HPDE6-E6E7 (cell line): Measurements from ENCODE around the gene SNX24.

ENCODE experiments used
- DNase-seq: peaks from one replicate; pipeline ENCODE4 v3.0.0; 2011; ENCODE audit warnings: missing footprints; ENCODE audit errors: extremely low spot score

SNX24 gene

DNA sequence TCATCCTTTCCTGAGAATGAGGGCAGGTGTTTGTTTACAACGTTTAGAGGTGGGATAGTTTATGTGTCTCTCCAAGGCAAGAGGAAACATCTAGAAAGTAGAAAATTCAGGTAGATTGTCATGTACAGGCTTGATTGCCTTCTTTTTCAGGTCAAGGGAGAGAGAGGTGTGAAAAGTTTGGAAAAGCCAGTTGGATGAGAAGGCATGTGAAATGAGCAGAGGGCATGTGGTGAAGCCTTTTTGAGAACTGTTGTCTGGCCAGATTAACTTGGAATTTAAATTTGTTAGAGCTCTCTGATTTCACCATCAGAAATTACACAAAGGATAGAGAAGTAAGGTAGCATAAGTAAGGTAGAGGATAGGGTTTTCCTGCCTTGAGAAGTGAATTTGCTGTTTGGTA lies 74.6 kb downstream of the SNX24 start:
- DNase-seq, result no peak

DNA sequence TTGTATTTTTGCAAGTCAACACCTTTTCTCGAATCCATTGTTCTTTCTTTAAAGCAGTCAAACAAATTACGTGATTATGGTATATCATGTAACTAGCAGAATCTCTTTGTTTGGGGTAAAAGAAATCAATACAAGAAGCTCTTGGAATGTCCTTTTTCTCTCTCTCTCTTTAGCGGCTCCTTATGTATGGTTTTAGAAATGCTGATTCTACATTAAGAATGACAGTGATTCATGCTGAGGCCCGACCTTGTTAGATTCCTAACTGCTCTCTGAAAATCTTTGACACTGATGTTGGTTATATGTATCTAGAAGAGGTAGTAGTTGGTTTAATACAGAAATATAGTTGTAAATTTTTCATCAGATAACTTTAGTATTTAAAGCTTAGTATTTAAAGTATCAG lies 76.4 kb downstream of the SNX24 start:
- DNase-seq, result no peak

DNA sequence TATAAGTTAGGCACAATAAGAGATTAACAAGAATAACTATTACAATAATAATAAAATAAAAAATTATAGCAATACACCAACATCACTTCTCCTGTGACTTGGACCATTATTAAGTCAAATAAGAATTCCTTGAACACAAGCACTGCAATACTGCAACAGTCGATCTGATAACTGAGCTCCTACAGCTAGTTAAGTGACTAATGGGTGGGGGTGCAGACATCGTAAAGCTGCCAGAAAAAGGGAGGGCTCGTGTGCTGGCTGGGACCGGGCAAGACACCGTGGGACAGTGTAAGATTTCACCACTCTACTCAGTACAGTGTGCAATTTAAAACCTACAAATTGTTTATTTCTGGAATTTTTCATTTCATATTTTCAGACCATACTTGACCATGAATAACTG lies 78.8 kb downstream of the SNX24 start:
- DNase-seq, result no peak

DNA sequence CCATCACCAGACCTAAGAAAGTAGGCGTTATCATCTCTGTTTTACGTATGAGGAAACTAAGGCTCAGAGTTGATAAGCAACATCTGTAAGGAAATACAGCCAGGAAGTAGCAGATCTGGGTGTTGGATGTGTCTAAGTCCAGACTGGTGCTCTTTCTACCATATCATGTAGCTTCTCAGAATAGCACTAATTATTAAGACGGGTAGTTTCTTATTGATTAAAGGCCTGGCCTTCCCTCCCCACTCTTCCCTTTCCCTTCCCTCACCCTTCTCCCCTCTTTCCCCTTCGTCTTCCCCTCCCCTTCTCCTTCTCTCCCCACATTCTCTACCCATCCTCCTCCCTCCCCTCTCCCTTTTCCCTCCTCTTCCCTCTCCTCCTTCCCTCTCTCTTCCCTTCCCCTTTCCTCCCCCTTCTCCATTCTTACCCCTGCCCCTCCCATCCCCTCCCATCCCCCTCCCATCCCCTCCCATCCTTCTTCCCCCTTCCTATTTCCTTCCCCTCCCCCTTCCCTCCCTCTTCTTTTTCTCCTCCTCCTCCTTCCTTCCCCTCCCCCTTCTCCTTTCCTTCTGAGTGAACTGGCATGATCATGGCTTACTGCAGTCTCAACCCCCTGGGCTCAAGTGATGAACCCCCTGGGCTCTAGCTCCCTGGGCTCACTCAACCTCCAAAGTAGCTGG lies 79.4 kb downstream of the SNX24 start:
- DNase-seq, result no peak

DNA sequence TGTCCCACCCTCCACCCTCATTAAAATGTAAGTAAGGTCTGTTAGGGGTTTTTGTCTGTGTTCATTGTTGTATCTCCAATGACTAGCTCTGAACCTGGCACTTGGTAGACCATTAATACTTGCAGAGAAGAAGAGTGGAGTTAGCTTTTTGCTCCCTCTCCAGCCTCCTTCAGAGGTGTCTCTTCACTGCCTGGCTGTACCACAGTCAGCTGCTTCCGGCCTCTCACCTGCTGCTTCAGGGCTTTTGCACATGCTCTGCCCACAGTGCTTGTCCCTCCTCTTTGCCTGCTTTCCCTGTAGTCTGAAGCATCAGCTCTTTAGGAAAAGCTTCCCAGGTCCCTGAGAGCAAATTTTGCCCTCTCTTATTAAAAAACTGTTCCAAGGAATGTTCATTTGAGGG lies 83.6 kb downstream of the SNX24 start:
- no peak for DNase-seq

DNA sequence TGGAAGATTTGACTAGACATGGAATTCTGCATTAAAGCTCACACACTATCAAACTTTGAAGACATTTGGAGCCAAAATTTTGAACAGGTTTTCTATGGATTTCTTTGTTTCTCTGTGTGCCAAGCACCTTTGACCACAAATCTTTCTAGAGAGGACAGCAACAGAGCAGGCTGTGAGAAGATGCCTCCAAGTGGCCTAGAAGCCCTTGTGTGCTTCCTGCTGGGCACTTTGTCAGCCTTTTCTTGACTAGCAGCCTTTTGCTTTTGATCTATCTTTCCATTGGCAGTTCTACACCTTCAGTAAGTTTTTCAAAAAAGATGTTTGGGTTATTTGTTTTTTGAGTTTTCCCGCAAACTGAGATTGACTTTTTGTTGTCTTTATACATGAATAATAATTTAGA lies 84.6 kb downstream of the SNX24 start:
- DNase-seq, result no peak

DNA sequence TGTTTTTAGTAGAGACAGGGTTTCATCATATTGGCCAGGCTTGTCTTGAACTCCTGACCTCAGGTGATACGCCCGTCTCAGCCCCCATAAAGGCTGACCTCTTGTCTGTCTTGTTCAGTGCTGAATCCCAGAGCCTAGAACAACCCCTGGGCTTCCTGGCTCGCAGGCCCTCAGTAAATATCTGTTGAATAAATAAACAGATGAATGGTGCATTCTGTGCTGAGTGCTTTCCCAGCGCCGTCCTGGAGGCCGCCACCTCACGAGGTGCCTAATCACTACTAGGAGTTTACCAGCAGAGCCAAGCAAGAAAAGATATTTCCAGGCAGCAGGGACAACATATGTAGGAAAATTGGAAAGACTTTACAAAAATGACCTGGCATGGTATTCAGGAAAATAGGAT lies 88.5 kb downstream of the SNX24 start:
- DNase-seq, result no peak

DNA sequence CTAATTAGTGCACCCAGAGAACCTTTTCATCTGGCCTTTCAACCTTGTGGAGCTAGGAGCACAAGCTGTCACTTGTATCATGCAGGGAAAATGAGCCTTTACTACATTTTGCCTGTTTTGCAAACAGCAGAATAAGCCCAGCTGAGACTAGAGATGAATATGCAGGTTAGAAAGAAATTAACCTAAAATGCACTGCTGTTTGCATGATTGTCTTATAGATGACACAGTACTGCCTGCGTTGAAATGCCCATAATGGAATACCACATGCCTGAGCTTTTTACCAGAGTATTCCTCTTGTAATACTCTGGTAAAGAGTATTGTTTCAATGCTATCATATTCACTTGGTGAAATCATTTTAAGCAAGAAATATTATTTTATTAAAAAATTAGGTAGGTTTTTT lies 90.7 kb downstream of the SNX24 start:
- DNase-seq, result no peak

DNA sequence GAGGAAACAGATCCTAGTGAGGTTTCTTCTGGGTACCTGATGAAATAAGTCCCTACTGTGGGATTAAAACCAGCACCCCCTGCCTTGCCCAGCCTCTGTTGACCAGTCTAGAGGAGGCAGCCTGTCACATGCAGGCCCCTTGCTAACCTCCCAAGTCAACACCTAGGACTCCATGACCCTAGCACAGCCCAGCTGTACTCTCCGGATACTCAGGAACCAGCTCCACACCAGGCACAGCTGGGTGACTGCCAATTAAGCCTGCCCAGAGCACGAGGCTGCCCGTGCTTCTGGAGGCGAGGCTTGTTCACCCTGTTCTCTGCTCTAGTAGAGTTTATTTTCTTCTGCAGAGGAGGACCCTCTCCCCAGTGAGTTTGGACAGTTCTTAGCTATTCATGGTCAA lies 92.5 kb downstream of the SNX24 start:
- no peak for DNase-seq

DNA sequence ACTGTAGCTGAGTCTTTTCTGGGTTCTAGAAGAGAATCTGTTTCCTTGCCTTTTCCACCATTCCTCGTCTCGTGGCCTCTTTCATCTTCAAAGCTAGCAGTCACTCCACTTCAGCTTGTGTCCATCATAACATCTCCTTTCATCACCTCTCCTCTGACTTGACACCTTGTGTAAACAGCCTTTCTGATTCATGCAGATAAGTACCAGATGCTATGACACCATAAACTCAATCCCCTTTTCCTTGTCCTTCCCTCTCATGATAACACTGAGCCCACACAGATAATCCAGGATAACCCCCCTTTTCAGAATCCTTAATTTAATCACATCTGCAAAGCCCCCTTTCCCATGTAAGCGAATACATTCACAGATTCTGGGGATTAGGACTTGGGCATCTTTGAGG lies 95.5 kb downstream of the SNX24 start:
- no peak for DNase-seq

DNA sequence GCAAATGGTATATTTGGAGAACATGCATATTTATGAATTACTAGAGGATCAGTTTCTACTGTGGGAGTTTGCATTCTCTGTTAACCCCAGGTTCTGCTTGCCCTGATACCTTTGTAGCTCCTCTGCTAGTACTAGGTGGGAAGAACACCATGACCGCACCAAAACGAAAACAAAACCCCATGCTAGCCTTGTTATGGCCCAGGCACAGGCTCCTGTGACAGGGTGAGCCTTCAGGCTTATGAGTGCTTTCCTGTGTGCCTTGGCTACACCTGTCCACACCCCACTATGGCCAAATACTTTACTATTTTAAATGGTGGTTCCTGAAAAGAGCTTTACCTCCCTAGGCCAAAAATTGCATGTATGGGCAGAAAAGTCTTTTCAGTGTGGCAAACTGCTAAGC lies 96.3 kb downstream of the SNX24 start:
- no peak for DNase-seq

DNA sequence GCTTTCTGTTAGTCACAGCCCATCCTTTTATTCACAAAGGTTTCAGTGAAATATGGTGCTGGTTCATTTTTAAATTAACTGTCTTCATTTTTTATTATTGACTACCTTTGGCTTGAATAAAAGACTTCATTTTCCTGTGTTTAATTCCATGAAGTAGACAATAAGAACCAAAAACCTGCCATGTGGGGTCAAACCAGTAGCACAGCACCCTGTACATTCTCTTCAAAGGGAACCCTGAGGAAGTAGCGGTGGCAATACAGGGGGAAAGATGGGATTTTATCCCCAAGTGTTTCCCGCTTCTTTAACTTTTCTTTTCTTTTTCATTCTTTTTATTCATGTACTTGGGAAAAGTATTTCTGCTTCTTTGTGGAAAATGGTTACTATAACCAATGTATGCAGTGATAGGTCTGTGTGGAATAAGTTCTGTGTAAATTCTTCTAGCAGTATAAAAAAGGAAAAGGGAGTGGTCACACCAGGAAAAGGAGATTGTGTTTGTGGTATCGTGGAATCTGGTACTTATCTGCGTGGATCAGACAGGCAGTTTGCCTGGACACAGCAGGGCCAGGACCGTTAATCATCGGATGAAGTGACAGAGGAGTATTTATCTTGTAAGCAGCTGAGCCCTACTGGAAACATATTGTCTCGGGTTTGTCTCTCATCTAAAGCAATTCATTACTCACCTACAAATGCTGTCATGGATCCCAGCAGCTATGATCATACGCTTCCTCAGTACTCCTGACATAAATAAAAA lies 96.9 kb downstream of the SNX24 start:
- DNase-seq, result no peak

DNA sequence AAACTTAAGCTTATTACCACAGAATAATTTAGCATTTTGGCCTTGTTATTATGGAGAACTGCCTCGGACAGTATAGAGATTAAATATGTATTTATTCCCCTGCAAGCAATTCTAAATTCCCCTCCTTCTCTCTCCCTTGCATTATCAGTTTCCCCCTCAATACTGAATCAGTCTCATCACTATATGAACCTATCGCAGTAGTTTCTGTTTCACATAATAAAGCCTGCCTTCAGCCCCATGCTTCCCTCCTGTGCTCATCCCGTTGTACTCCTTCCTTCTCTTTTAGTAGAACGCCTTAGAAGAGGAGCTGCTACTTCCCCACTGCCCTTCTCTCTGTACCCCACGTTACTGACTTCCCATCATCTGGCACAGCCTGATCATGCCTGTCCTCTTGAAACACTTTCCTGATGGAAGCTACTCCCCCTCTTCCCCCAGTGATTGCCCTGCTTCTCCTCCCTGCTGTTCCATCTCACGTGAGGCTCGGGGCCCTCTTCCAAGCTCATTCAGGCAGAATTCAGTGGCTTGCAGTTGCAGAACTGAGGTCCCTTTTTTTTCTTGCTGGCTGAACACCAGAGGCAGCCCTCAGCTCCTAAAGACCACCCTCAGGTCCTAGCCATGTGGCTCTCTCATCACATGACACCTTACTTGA lies 97.8 kb downstream of the SNX24 start:
- DNase-seq, result no peak

DNA sequence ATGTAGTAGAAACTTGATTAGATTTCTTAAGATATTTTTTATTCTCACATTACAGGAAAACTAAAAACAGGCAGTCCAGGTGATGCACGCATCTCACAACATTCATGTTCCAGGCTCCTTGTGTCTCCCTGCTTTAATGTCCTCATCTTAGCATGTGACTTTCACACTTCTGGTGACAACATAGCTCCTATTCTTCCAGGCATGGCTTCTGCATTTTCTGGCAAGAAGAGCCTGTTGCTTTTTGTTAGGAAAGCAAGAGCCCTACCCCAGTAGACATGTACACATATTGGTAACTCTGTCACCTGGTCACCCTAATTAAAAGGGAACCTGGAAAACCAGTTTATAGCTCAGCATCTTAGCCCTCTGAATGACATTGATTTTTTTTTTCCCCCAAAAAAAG lies 98.6 kb downstream of the SNX24 start:
- no peak for DNase-seq

DNA sequence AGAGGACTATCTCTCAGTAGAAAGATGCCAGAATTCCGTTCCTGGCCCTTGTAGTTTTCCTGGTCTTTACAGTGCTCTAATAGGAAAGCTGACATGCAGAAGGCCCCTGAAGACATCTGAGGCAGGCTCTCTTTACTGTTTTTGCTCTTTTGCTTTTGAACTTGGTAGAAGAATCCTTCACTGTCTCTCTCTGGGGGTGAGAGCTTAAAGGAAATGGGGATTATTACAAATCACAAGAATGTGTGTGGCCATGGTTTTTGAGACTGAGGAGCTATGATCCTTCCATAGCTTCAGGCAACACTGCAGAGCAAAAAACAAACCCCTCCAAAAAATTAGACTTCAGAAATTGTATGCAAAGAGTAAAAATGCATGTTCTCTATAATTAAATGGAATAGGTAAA lies 102.0 kb downstream of the SNX24 start:
- DNase-seq, result no peak

DNA sequence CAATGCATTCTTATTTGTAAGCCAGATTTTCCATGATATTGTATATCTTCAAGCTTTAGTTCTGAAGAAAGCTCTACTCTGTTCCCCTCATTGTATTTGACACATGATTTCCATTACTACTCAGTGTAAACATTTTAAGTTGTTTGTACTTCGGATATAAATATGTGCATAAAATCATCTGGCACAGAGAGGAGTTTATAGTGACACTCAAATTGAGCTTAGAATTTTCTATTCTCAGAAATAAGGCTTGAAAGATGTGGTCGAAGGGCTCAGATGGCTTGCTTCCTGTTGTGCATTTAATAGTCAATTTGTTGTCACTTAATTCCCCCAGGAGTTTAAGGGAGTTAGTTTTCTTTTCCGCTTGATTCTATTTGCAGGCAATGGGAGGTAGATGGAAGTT lies 102.4 kb downstream of the SNX24 start:
- DNase-seq, result no peak

DNA sequence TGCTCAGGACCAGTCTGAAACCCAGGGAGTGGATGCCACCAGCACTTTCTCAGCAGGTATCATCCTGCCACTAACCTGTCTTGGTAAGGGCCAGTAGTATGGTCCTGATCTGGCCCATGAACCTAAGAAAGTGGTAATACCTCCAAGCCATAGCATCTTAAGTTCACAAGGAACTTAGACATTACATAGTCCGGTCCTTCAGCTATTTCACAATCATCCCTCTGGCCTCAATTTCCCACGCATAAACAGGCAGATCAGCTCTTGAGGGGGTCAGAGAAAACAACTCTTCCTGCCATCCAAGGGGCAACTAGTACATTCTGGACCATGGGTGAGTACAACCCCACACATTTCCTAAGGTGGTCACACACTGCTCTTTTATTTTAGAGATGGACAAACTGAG lies 102.9 kb downstream of the SNX24 start:
- DNase-seq, result no peak

DNA sequence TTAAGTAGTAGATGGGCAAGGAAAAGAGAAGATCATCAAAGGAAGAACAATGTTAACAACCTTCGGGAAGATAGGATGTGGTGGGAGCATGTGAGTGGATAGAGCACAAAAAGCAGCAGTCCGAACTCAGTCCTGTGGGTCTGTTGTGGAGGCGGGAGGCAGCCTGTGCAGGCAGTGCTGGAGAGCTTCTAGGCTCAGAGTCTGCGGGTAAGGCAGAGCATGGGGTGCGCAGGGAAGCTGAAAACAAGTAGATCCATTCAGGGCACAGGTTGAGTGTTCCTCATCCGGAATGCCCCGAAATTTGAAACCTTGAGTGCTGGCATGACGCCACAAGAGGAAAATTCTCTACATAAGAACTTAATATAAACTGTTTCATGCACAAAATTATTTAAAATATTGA lies 106.2 kb downstream of the SNX24 start:
- no peak for DNase-seq

DNA sequence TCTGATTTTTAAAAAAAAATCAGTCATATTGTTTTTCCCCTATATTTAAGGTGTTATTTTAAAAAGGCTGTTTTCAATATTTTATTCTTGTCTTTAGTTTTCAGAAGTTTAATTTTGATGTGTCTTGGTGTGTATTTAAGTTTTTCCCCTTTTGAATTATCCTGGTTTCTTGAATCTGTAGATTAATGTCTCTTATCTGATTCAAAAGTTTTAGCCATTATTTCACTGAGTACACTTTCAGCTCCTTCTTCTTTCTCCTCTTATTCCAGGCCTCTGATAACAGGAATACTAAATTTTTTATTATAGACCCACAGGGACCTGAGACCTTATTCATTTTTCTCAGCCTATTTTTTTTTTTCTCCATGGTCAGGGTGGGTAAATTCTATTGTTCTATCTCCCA lies 109.3 kb downstream of the SNX24 start:
- DNase-seq, result no peak

DNA sequence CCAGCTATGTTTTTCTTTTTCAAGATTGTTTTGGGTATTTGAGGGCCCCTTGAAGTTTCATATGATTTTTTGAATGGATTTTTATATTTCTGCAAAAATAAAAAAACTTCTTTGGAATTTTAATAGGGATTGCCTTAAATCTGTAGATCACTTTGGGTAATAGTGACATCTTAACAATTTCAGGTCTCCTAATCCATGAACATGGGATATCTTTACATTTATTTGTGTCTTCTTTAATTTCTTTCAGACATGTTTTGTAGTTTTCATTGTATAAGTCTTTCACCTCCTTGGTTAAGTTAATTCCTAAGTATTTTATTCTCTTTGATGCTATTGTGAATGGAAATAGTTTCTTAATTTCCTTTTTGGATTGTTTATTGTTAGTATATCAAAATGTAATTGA lies 112.0 kb downstream of the SNX24 start:
- DNase-seq, result no peak

DNA sequence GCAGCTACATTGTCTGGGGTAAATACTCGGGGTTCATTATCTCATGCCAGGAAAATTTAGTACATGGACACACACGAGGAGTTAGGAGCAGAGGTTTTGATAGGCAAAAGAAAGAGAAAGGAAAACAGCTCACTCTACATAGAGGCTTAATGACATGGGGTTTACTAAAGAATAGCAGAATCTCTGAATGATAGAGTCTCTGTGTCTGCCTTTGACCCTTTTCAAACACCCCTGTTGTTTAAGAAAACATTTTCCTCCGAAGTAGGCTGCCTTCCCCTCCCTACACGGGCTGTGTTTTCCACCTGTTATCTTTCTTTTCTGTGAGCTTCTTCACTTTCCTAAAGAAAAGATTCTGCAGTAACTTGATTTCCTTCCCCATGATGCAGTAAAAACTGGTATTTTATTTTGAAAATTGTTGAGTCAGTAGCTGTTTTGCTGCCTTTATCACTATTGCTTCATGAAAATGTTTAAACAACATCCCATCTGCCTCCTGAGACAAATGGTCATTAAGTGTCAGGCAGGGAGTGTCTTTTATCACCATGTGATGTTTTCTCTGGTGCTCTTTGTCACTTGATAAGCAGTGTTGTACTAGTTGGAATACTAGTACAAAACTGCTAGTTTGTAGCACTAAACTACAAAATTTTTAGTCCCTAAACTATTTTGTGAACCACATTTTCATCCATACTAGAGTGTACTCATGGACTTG lies 114.5 kb downstream of the SNX24 start:
- no peak for DNase-seq

DNA sequence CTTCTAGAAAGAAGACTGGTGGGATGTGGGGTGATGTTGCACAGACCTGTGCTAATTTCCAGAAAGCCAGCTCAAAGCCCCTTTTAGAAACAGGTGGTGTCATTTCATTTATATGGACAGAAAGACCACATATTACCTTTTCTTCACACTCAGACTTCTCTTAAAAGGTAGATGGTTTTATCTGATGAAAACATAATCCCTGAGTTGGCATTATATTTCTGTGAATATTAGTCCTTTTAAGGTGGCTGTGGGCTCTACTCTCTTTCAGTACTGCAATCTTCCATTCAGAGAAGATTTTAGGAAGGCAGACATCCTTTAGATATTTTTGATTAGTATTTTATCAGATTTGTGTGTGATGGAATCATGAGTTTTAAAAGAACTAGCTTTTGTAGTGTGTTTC lies 117.9 kb downstream of the SNX24 start:
- no peak for DNase-seq

DNA sequence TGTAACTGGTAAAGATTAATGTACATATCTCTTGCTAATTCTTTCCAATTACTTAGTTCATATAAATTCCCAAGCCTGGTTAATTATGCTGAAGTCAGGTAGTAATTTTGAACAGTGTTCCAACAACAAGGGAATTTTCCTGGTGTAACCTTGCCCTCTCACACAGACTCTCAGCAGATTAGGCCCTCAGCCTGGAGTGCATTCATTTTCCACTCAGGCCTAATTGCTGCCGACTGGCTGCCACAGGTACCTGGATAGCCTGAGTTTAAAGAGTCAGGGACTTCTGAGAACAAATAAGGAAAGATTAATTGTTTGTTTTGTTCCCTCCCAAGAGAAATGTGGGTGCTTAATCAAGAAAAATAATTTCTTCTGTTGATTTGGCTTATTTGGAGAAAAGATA lies 119.7 kb downstream of the SNX24 start:
- no peak for DNase-seq
